Peyer's patch (tissue), 4 donors: ENCODE data around the gene CDK11A.

Source experiments
- POLR2A ChIP-seq, 2 donors: fragments of 450-650 bp; IDR thresholded peaks; one replicate each; pipeline ENCODE4 v1.5.1; 2017; ENCODE audit warnings: antibody characterized with exemption in 2 of 2, mild to moderate bottlenecking in 2 of 2, moderate library complexity in 2 of 2
- TF ChIP-seq, protein P1 (sequence below), 6 experiments: fragments of 450-650 bp in 4 of 6; fragments of 200-600 bp in 2 of 6; sonication (generic) in 1 of 6; IDR thresholded peaks; one replicate each; pipeline ENCODE4 v1.5.1; 2017 to 2019; ENCODE audit warnings: antibody characterized with exemption in 6 of 6, mild to moderate bottlenecking in 3 of 6, moderate library complexity in 1 of 6

DNA sequence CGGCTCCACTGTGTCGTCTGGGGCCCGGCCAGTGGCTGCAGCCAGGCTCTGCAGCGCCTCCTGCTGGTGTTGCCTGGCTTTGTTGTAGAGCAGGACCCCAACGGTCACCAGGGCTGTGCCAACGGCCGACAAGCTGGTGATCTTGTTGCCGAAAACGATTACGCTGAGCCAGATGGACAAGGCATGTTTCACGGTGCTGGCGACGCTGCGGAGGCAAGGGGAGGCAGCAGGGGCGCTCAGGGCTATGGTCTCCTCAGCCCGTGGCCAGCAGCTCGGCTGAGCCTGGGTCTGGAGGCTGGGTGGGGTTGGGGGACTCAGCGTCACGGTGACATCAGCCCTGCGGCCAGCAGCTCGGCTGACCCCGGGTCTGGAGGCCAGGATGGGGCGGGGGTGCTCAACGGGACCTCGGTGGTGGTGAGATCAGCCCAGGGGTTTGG, 58.3 kb downstream of the CDK11A start:
- TF ChIP-seq, protein P1, sequence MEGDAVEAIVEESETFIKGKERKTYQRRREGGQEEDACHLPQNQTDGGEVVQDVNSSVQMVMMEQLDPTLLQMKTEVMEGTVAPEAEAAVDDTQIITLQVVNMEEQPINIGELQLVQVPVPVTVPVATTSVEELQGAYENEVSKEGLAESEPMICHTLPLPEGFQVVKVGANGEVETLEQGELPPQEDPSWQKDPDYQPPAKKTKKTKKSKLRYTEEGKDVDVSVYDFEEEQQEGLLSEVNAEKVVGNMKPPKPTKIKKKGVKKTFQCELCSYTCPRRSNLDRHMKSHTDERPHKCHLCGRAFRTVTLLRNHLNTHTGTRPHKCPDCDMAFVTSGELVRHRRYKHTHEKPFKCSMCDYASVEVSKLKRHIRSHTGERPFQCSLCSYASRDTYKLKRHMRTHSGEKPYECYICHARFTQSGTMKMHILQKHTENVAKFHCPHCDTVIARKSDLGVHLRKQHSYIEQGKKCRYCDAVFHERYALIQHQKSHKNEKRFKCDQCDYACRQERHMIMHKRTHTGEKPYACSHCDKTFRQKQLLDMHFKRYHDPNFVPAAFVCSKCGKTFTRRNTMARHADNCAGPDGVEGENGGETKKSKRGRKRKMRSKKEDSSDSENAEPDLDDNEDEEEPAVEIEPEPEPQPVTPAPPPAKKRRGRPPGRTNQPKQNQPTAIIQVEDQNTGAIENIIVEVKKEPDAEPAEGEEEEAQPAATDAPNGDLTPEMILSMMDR (IDR thresholded peaks at IDR 0.05): peak in 5 of 6 experiments; percentile 26 to 50 (median 38)
- no peak for TF ChIP-seq POLR2A (IDR thresholded peaks at IDR 0.05)
